ENCODE results near the gene RAB8A. TPM values are rescaled to one million over a fixed set of nuclear protein-coding genes. Genes with fewer than 3 reads are reported as not detected.
"Not testable (repeated sequence)": the region's sequence is repeated elsewhere in the genome, so short reads cannot be mapped to it uniquely, and the experiment has no call there.

The RAB8A gene
- total RNA-seq, 1 donor from 2014 or later: 201 TPM

- intact Hi-C loops (cut with micrococcal nuclease): no loop called here
These were observed 58.4 kb downstream of the RAB8A start for GRCh38 chr19:16170134-16170533.

- intact Hi-C loops (cut with micrococcal nuclease): no loop called here
These were observed 64.3 kb downstream of the RAB8A start for GRCh38 chr19:16175954-16176353.

GRCh38 chr19:16178866-16179265 is 67.2 kb downstream of the RAB8A start:
- intact Hi-C loops (cut with micrococcal nuclease): not testable (repeated sequence)

- intact Hi-C loops (cut with micrococcal nuclease): no loop called here
These were observed 68.9 kb downstream of the RAB8A start for GRCh38 chr19:16180611-16181010.

Other genes with a start within 250 kb of the RAB8A start
- not detected in 2 replicates for gene CYP4F2, start 213.8 kb upstream of the RAB8A start, total RNA-seq
- gene CYP4F11, start 177.4 kb upstream of the RAB8A start, total RNA-seq: not detected in 2 replicates
- gene OR10H4, start 162.9 kb upstream of the RAB8A start, total RNA-seq: not detected in 2 replicates
- 515 and 526 TPM in 2 replicates for gene TPM4, start 35.4 kb upstream of the RAB8A start, total RNA-seq
- gene HSH2D, start 31.8 kb downstream of the RAB8A start, total RNA-seq: 48.0 and 50.0 TPM in 2 replicates
- gene CIB3, start 61.6 kb downstream of the RAB8A start, total RNA-seq: not detected in 2 replicates
- gene FAM32A, start 73.5 kb downstream of the RAB8A start, total RNA-seq: 70.7 and 72.1 TPM in 2 replicates
- 151 and 152 TPM in 2 replicates for gene AP1M1, start 86.0 kb downstream of the RAB8A start, total RNA-seq
- gene KLF2, start 212.9 kb downstream of the RAB8A start, total RNA-seq: 216 and 219 TPM in 2 replicates